CD4-positive, alpha-beta T cell (primary cell): Measurements from ENCODE around the gene GBX1. TPM values are rescaled to one million over a fixed set of nuclear protein-coding genes. Genes with fewer than 3 reads are reported as not detected.

Source experiments
- ATAC-seq: fragments of 200-7000 bp; cut with Tn5 transposase; one replicate; pipeline ENCODE4 v1.10.0; 2022; ENCODE audit warnings: mild to moderate bottlenecking; ENCODE audit not compliant: poor library complexity
- CTCF ChIA-PET: fragments of 350-600 bp; sonication (Branson Sonifier 250); formaldehyde crosslinking; loops from one replicate; lab custom pipeline; 2021; ENCODE audit warnings: antibody characterized with exemption, inconsistent platforms; lab: Charles Lee
- POLR2A ChIA-PET: fragments of 350-600 bp; sonication (Branson Sonifier 250); formaldehyde crosslinking; loops from one replicate; lab custom pipeline; 2021; ENCODE audit warnings: antibody characterized with exemption, inconsistent platforms; lab: Charles Lee
- DNase-seq, 14 experiments: peaks; one replicate each; pipeline ENCODE4 v3.0.0-alpha.2; 2013 to 2020; ENCODE audit warnings: mixed read lengths in 2 of 14
- H3K27ac ChIP-seq, 2 donors: one replicate each; pipeline versions ENCODE4 v1.5.1 to v1.7.0; 2013; ENCODE audit warnings: low read length in 2 of 2, low read depth in 1 of 2, mild to moderate bottlenecking in 1 of 2
- H3K27me3 ChIP-seq, 2 experiments: 1 replicate in 1 of 2; 2 replicates in 1 of 2; pipeline versions ENCODE4 v1.6.1 to v1.7.0; 2013; ENCODE audit warnings: low read length in 2 of 2, control low read depth in 1 of 2, mild to moderate bottlenecking in 1 of 2, moderate library complexity in 1 of 2; ENCODE audit not compliant: insufficient read depth in 2 of 2, control insufficient read depth in 1 of 2
- H3K36me3 ChIP-seq: one replicate; pipeline ENCODE4 v1.6.1; 2013; ENCODE audit warnings: low read length, control low read depth; ENCODE audit not compliant: insufficient read depth
- H3K4me1 ChIP-seq: one replicate; pipeline ENCODE4 v1.6.1; 2013; ENCODE audit warnings: low read length, control low read depth; ENCODE audit not compliant: insufficient read depth
- H3K4me3 ChIP-seq: one replicate; pipeline ENCODE4 v1.5.1; 2013; ENCODE audit warnings: mild to moderate bottlenecking, low read length, moderate library complexity
- H3K9me3 ChIP-seq, 2 experiments: 1 replicate in 1 of 2; 2 replicates in 1 of 2; pipeline versions ENCODE4 v1.6.1 to v1.7.0; 2013; ENCODE audit warnings: low read length in 2 of 2, mild to moderate bottlenecking in 2 of 2, control low read depth in 1 of 2, moderate library complexity in 1 of 2; ENCODE audit not compliant: control insufficient read depth in 1 of 2, insufficient read depth in 1 of 2
- H3K27ac Mint-ChIP-seq: one replicate; pipeline ENCODE4 v1.8.0; 2020; ENCODE audit warnings: mixed read lengths
- H3K27me3 Mint-ChIP-seq: one replicate; pipeline ENCODE4 v1.8.0; 2021; ENCODE audit warnings: mixed read lengths
- H3K36me3 Mint-ChIP-seq: one replicate; pipeline ENCODE4 v1.8.0; 2021; ENCODE audit warnings: low read depth, mixed read lengths
- H3K4me1 Mint-ChIP-seq: one replicate; pipeline ENCODE4 v1.8.0; 2021; ENCODE audit warnings: low read depth, mixed read lengths
- H3K4me3 Mint-ChIP-seq: one replicate; pipeline ENCODE4 v1.8.0; 2020; ENCODE audit warnings: mild to moderate bottlenecking, mixed read lengths
- H3K9me3 Mint-ChIP-seq: one replicate; pipeline ENCODE4 v1.8.0; 2020; ENCODE audit warnings: mixed read lengths
- CTCF ChIP-seq: fragments of 200-600 bp; IDR thresholded peaks from one replicate; pipeline ENCODE4 v1.8.0; 2022; ENCODE audit warnings: antibody characterized with exemption, mild to moderate bottlenecking
- intact Hi-C, 2 experiments: fragments of 100-400 bp; cut with DNase I in 1 of 2; cut with micrococcal nuclease in 1 of 2; formaldehyde crosslinking; loops; one replicate each; pipeline versions ENCODE4 v1.15.1 to v1.9.0; 2023 to 2025; cut with DNase I, micrococcal nuclease
- total RNA-seq, 174 experiments: library from RNA in 2 of 174; stranded (reverse) in 2 of 174; gene quantifications; one replicate each; pipeline ENCODE4 v1.2.3 and lab custom pipeline; 2021 to 2026

Gene GBX1
- total RNA-seq, 2 experiments from 2014 or later = not detected

GRCh38 chr7:151134743-151135524 is 32.6 kb downstream of the GBX1 start:
- Mint-ChIP-seq H3K4me3 (no peak overlapping the region), H3K4me1 (no peaks in the 10 kb centered on the region), H3K27me3 (no peaks in the 10 kb centered on the region), H3K36me3 (peaks cover 25% of the 10 kb centered on the region), H3K27ac (no peak overlapping the region), H3K9me3 (no peaks in the 10 kb centered on the region)
- CTCF ChIA-PET = no interaction called here
- no peak overlapping the region for H3K27ac ChIP-seq
- no peaks in the 10 kb centered on the region for H3K4me1 ChIP-seq
- H3K9me3 ChIP-seq = no peaks in the 10 kb centered on the region
- ATAC-seq (no peak), DNase-seq (no peak)
- POLR2A ChIA-PET = no interaction called here
- H3K27me3 ChIP-seq = no peaks in the 10 kb centered on the region
- peaks cover 42% of the 10 kb centered on the region for H3K36me3 ChIP-seq
- TF ChIP-seq CTCF = no peak
- intact Hi-C loops = no loop called here
- no peak overlapping the region for H3K4me3 ChIP-seq

GRCh38 chr7:151133986-151134742 is 33.3 kb downstream of the GBX1 start:
- ChIA-PET POLR2A (no interaction called here), CTCF (no interaction called here)
- Mint-ChIP-seq H3K4me3 (no peak overlapping the region), H3K9me3 (no peaks in the 10 kb centered on the region), H3K36me3 (peaks cover 25% of the 10 kb centered on the region), H3K27me3 (no peaks in the 10 kb centered on the region), H3K27ac (no peak overlapping the region), H3K4me1 (no peaks in the 10 kb centered on the region)
- TF ChIP-seq CTCF = no peak
- intact Hi-C loops = no loop called here
- DNase-seq = no peak
- Histone ChIP-seq H3K4me3 (no peak overlapping the region), H3K4me1 (no peaks in the 10 kb centered on the region), H3K27ac (no peak overlapping the region), H3K27me3 (no peaks in the 10 kb centered on the region), H3K36me3 (peaks cover 49% of the 10 kb centered on the region), H3K9me3 (no peaks in the 10 kb centered on the region)
- ATAC-seq = no peak

GRCh38 chr7:151133266-151133985 is 34.1 kb downstream of the GBX1 start:
- H3K9me3 Mint-ChIP-seq = no peaks in the 10 kb centered on the region
- no peaks in the 10 kb centered on the region for H3K27me3 ChIP-seq
- no peak for ATAC-seq
- DNase-seq = no peak
- TF ChIP-seq CTCF = no peak
- no peak overlapping the region for H3K4me3 Mint-ChIP-seq
- no peaks in the 10 kb centered on the region for H3K4me1 ChIP-seq
- intact Hi-C loops = no loop called here
- no peak overlapping the region for H3K27ac Mint-ChIP-seq
- ChIA-PET POLR2A (no interaction called here), CTCF (no interaction called here)
- peaks cover 56% of the 10 kb centered on the region for H3K36me3 ChIP-seq
- H3K27me3 Mint-ChIP-seq = no peaks in the 10 kb centered on the region
- no peak overlapping the region for H3K4me3 ChIP-seq
- no peaks in the 10 kb centered on the region for H3K4me1 Mint-ChIP-seq
- no peaks in the 10 kb centered on the region for H3K9me3 ChIP-seq
- peaks cover 30% of the 10 kb centered on the region for H3K36me3 Mint-ChIP-seq
- H3K27ac ChIP-seq = no peak overlapping the region
